Measurements from ENCODE around the gene IL2RG. TPM values are rescaled to one million over a fixed set of nuclear protein-coding genes. Genes with fewer than 3 reads are reported as not detected.

Gene IL2RG
- total RNA-seq, 1 donor from 2014 or later: 261 TPM

DNA sequence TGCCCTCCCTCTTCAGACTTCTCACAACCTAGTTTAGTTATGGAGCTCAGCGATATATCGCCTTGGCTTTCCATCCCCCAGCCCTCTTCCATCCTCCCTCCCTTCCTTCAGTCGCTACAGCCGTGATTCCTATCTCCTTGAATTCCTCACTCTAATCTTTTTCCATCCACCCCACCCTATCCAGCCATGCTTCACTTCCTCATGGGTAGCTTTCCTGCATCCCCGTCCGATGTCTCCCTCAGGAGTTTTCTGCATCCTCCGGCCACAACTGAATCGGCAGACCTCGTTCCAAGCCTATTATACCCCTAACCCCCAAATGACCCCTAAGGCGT is 43.7 kb downstream of the IL2RG start:
- H3K9me3 Mint-ChIP-seq: no peaks in the 10 kb centered on the region
- no peak for TF ChIP-seq CTCF (IDR thresholded peaks at IDR 0.05)
- CTCF ChIA-PET: no interaction called here
- peaks cover 19% of the 10 kb centered on the region for H3K36me3 Mint-ChIP-seq (ENCODE audit: low read depth)
- H3K27me3 Mint-ChIP-seq: peaks cover 3% of the 10 kb centered on the region
- H3K4me3 Mint-ChIP-seq: peak overlapping the region; percentile 94
- DNase-seq (no peak), ATAC-seq (ENCODE audit: low read depth) (no peak)
- POLR2A ChIA-PET: interaction anchor here (0.5 to 1.9 kb wide), 11 partner anchors 8 to 935 kb away, joined by 3 to 39 read pairs (median 5); partner anchors contain the start of genes IGBP1, IL2RG, MED12 and NONO
- H3K4me1 Mint-ChIP-seq: peaks cover 19% of the 10 kb centered on the region
- intact Hi-C loops (cut with micrococcal nuclease): loop anchor here (1.0 to 10.0 kb wide), 8 partner anchors 28 to 467 kb away; partner anchors contain the start of genes FOXO4, IL2RG, MED12 and OGT
- peak overlapping the region; percentile 95 for H3K27ac Mint-ChIP-seq

GRCh38 chrX:71067089-71067488 is 44.3 kb downstream of the IL2RG start:
- Mint-ChIP-seq H3K4me1 (peaks cover 19% of the 10 kb centered on the region), H3K4me3 (peak overlapping the region; percentile 94), H3K27me3 (peaks cover 3% of the 10 kb centered on the region), H3K9me3 (no peaks in the 10 kb centered on the region), H3K27ac (no peak overlapping the region), H3K36me3 (ENCODE audit: low read depth) (peaks cover 24% of the 10 kb centered on the region)
- ATAC-seq (ENCODE audit: low read depth) (no peak), DNase-seq (no peak)
- intact Hi-C loops (cut with micrococcal nuclease): loop anchor here (10.0 kb wide), 1 partner anchor 468 kb away; the partner anchor contains the start of gene OGT
- ChIA-PET POLR2A (interaction anchor here (0.5 to 1.9 kb wide), 7 partner anchors 7 to 934 kb away, joined by 3 to 39 read pairs (median 7); partner anchors contain the start of genes IGBP1, IL2RG, MED12 and TAF1), CTCF (no interaction called here)
- no peak for TF ChIP-seq CTCF (IDR thresholded peaks at IDR 0.05)

DNA sequence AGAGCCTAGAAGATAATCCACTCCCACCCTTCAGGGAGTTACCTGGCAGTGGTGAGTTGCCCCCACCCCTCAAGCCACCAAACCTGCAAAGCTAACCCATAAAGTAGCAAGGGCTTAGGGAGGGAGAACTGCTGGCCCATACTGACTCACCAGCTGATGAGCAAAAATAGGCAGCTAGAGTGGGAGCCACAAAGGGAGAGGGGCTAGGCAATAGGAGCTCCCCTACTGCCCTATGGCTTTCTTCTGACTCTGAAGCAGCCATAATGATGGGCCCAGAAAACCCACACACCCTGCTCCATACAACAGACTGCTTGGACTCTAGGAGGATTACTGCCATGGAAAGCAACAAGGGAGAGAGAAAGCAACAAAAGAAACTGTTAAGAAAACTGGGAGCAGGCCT is 51.2 kb downstream of the IL2RG start:
- DNase-seq: no peak
- ATAC-seq (ENCODE audit: low read depth): no peak
- no peak overlapping the region for H3K27ac Mint-ChIP-seq
- H3K36me3 Mint-ChIP-seq (ENCODE audit: low read depth): peaks cover 59% of the 10 kb centered on the region
- H3K27me3 Mint-ChIP-seq: no peaks in the 10 kb centered on the region
- no peaks in the 10 kb centered on the region for H3K9me3 Mint-ChIP-seq
- intact Hi-C loops (cut with micrococcal nuclease): loop anchor here (10.0 kb wide), 1 partner anchor 475 kb away; the partner anchor contains the start of gene OGT
- peaks cover 14% of the 10 kb centered on the region for H3K4me1 Mint-ChIP-seq
- ChIA-PET POLR2A (interaction anchor here (0.6 to 1.0 kb wide), 2 partner anchors 8 to 24 kb away, joined by 3 to 5 read pairs; partner anchors contain the start of gene SNX12), CTCF (no interaction called here)
- TF ChIP-seq CTCF (IDR thresholded peaks at IDR 0.05): no peak
- no peak overlapping the region for H3K4me3 Mint-ChIP-seq

DNA sequence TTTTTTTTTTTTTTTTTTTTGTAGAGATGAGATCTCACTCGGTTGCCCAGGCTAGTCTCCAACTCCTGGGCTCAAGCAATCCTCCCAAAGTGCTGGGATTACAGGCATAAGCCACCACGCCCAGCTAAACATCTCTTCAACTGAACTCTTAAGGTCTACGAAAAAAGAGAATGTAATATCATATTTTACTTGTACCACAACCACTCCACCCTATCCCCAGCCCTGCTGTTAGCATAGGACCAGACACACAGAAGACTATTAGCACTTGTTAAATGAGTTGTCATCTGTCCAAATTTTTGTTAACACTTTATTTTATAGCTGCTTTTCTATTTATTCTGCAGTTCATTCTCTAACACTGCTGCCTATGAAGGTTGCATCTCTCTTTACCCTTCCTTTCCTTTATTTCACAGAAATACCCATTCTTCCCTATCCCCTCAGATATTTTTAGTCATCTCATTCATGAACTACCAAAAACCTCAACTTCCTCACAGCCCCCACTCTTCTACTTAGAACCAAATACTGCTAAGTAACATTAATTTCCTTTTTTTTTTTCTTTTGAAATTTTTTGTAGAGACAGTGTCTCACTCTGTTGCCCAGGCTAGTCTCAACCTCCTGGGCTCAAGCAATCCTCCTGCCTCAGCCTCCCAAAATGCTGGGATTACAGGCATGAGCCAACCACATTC is 53.4 kb downstream of the IL2RG start:
- DNase-seq (no peak), ATAC-seq (ENCODE audit: low read depth) (no peak)
- H3K36me3 Mint-ChIP-seq (ENCODE audit: low read depth): peaks cover 50% of the 10 kb centered on the region
- H3K27me3 Mint-ChIP-seq: no peaks in the 10 kb centered on the region
- ChIA-PET CTCF (no interaction called here), POLR2A (no interaction called here)
- peaks cover 15% of the 10 kb centered on the region for H3K4me1 Mint-ChIP-seq
- H3K9me3 Mint-ChIP-seq: no peaks in the 10 kb centered on the region
- no peak overlapping the region for H3K27ac Mint-ChIP-seq
- TF ChIP-seq CTCF (IDR thresholded peaks at IDR 0.05): no peak
- intact Hi-C loops (cut with micrococcal nuclease): no loop called here
- no peak overlapping the region for H3K4me3 Mint-ChIP-seq

Other genes starting within 250 kb of the IL2RG start
- gene TEX11, start 202.9 kb downstream of the IL2RG start, total RNA-seq: not detected in 2 replicates
- 0.12 TPM in 1 of 2 replicates, not detected in the other for gene SLC7A3, start 180.5 kb downstream of the IL2RG start, total RNA-seq
- gene SNX12, start 43.2 kb downstream of the IL2RG start, total RNA-seq: 43.2 and 44.8 TPM in 2 replicates
- gene FOXO4, start 15.7 kb downstream of the IL2RG start, total RNA-seq: 10.1 and 16.1 TPM in 2 replicates
- gene CXorf65, start 4.8 kb downstream of the IL2RG start, total RNA-seq: 10.0 and 14.5 TPM in 2 replicates
- 81.7 and 102 TPM in 2 replicates for gene MED12, start 7.0 kb upstream of the IL2RG start, total RNA-seq
- 0.46 and 0.67 TPM in 2 replicates for gene NLGN3, start 33.3 kb upstream of the IL2RG start, total RNA-seq
- gene GJB1, start 111.6 kb upstream of the IL2RG start, total RNA-seq: not detected in 2 replicates
- 27.9 and 28.2 TPM in 2 replicates for gene ZMYM3, start 142.6 kb upstream of the IL2RG start, total RNA-seq
- 398 and 462 TPM in 2 replicates for gene NONO, start 172.1 kb upstream of the IL2RG start, total RNA-seq
- 2.8 and 6.7 TPM in 2 replicates for gene ITGB1BP2, start 190.2 kb upstream of the IL2RG start, total RNA-seq